ENCODE results near the gene PPP2R3A. TPM values are rescaled to one million over a fixed set of nuclear protein-coding genes. Genes with fewer than 3 reads are reported as not detected.

PPP2R3A gene
- total and polyA plus RNA-seq, 2 donors: 0.80 to 1.1 TPM

DNA sequence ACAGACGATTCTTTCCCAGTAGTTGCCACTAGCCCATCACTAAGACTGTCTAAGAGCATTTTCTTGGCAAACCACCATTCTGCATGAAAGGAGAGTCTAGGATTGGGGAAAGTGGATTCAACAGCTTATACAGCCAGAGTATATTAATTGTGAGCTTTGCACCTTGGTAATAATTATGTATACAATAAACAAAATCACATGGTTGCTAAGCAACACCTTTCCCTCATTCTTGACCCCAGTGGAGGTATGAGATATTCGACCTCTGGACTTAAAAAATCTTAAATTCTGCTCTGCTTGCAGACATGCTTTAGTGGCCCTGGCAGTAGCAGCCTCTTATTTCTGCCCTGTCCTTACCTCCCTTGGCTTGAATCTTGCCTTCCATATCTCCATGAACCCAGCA lies 73.1 kb downstream of the PPP2R3A start:
- Histone ChIP-seq H3K4me1 (ENCODE audit: control insufficient read depth in 2 of 2, insufficient read depth in 2 of 2, low read length in 2 of 2) (no peaks in the 10 kb centered on the region), H3K9me3 (ENCODE audit: control insufficient read depth in 2 of 2, insufficient read depth in 1 of 2, low read length in 1 of 2) (no peaks in the 10 kb centered on the region), H3K27me3 (ENCODE audit: control insufficient read depth in 2 of 2, insufficient read depth in 1 of 2, low read length in 1 of 2) (no peaks in the 10 kb centered on the region), H3K4me3 (ENCODE audit: low read length in 2 of 2) (no peak overlapping the region), H3K36me3 (ENCODE audit: control insufficient read depth in 2 of 2, insufficient read depth in 2 of 2, low read length in 1 of 2) (no peaks in the 10 kb centered on the region), H3K27ac (ENCODE audit: low read depth in 1 of 2, low read length in 1 of 2) (no peak overlapping the region)
- WGBS: 88% methylated on average over 2 of the region's 2 CpGs
- DNase-seq (ENCODE audit: low read depth in 6 of 9, low spot score in 9 of 9): no peak

DNA sequence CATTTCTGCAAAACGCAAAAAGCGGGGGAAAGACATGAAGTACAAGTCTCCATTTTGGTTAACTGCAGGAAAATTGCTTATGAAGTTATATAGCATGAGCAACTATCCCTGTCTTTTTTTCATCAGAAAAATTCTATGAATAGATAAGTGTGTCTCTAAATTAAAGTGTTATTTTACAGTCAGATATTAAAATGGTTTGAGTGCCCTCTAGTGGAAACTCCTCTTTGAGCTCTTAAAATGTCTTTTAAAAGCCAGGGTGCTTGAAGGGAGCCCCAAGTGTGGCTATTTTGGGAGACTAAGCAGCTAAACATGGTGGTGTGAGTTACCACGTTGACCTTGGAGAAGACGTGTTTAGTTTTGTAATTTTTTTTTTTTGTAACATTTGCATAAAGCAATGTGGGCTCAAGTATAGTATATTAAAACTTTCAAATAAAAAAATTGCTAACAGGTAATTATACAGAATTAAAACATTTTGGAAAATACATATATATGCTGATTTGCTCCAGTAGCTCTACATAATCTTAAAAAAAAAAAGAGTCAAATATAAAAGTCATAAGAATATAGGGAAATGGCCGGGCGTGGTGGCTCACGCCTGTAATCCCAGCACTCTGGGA lies 77.2 kb downstream of the PPP2R3A start:
- peak in 8 of 9 donors; percentile 3 to 56 (median 24) for DNase-seq (ENCODE audit: low read depth in 6 of 9, low spot score in 9 of 9)
- H3K4me1 ChIP-seq (ENCODE audit: control insufficient read depth in 2 of 2, insufficient read depth in 2 of 2, low read length in 2 of 2): no peaks in the 10 kb centered on the region
- no peaks in the 10 kb centered on the region for H3K36me3 ChIP-seq (ENCODE audit: control insufficient read depth in 2 of 2, insufficient read depth in 2 of 2, low read length in 1 of 2)
- no peaks in the 10 kb centered on the region for H3K27me3 ChIP-seq (ENCODE audit: control insufficient read depth in 2 of 2, insufficient read depth in 1 of 2, low read length in 1 of 2)
- H3K27ac ChIP-seq (ENCODE audit: low read depth in 1 of 2, low read length in 1 of 2): no peak overlapping the region
- 79% methylated on average over 7 of the region's 7 CpGs for WGBS
- H3K4me3 ChIP-seq (ENCODE audit: low read length in 2 of 2): no peak overlapping the region
- H3K9me3 ChIP-seq (ENCODE audit: control insufficient read depth in 2 of 2, insufficient read depth in 1 of 2, low read length in 1 of 2): no peaks in the 10 kb centered on the region

DNA sequence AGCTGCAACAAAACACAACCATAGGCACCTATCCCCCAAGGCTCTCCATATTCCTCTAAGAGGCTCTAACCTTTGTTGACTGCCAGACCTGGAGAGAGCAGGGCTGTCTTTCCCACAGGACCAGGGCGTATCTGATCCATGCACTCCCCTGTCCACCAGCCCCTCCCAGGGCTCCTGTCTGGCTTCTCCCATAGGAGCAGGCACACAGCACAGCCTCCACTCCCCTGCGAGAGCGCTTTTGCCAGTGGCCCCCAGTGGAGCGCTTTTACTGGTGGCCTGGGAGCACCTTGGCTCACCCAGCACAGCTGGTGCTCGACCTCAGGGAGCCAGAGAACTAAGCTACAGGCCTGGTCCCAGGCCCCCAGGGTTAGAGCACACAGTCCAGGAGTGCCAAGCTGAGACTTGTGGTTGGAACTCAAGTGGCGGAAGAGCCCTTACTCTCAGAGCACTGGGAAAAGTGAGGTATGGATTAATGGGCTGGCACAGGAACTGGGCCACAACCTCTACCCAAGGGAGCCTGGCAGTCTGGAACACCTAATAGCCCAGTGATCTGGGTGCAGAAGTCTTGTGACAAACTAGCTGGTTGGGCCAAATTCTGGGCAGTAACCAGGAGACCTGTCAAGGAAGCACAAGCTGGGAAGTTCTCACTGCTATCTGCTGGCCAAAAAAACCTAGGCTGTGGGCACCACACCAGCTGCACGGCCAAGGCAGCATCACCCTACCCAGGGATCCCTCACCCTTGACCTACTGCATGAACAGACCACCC lies 79.6 kb downstream of the PPP2R3A start:
- Histone ChIP-seq H3K27me3 (ENCODE audit: control insufficient read depth in 2 of 2, insufficient read depth in 1 of 2, low read length in 1 of 2) (no peaks in the 10 kb centered on the region), H3K27ac (ENCODE audit: low read depth in 1 of 2, low read length in 1 of 2) (no peak overlapping the region), H3K4me3 (ENCODE audit: low read length in 2 of 2) (no peak overlapping the region), H3K9me3 (ENCODE audit: control insufficient read depth in 2 of 2, insufficient read depth in 1 of 2, low read length in 1 of 2) (no peaks in the 10 kb centered on the region), H3K4me1 (ENCODE audit: control insufficient read depth in 2 of 2, insufficient read depth in 2 of 2, low read length in 2 of 2) (no peaks in the 10 kb centered on the region), H3K36me3 (ENCODE audit: control insufficient read depth in 2 of 2, insufficient read depth in 2 of 2, low read length in 1 of 2) (no peaks in the 10 kb centered on the region)
- no peak for DNase-seq (ENCODE audit: low read depth in 6 of 9, low spot score in 9 of 9)
- 95% methylated on average over 7 of the region's 7 CpGs for WGBS

DNA sequence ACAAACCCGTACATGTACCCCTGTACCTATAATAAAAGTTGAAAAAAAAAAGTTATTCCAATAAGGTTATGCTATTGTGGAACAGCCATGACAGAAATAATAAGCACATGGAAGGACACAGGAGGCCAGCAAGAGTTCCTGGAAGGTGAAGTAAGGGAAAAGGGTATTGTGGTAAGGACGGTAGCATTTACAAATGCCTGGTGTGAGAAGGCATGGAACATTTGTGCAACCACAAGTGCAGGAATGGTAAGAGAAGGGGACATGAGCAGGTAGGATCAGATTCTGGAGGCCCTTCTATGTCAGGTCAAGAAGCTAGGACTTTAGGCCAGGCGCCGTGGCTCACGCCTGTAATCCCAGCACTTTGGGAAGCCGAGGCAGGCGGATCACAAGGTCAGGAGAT lies 82.5 kb downstream of the PPP2R3A start:
- DNase-seq (ENCODE audit: low read depth in 6 of 9, low spot score in 9 of 9): no peak
- 98% methylated on average over 7 of the region's 7 CpGs for WGBS
- Histone ChIP-seq H3K4me3 (ENCODE audit: low read length in 2 of 2) (no peak overlapping the region), H3K36me3 (ENCODE audit: control insufficient read depth in 2 of 2, insufficient read depth in 2 of 2, low read length in 1 of 2) (no peaks in the 10 kb centered on the region), H3K27me3 (ENCODE audit: control insufficient read depth in 2 of 2, insufficient read depth in 1 of 2, low read length in 1 of 2) (no peaks in the 10 kb centered on the region), H3K9me3 (ENCODE audit: control insufficient read depth in 2 of 2, insufficient read depth in 1 of 2, low read length in 1 of 2) (no peaks in the 10 kb centered on the region), H3K27ac (ENCODE audit: low read depth in 1 of 2, low read length in 1 of 2) (no peak overlapping the region), H3K4me1 (ENCODE audit: control insufficient read depth in 2 of 2, insufficient read depth in 2 of 2, low read length in 2 of 2) (no peaks in the 10 kb centered on the region)

DNA sequence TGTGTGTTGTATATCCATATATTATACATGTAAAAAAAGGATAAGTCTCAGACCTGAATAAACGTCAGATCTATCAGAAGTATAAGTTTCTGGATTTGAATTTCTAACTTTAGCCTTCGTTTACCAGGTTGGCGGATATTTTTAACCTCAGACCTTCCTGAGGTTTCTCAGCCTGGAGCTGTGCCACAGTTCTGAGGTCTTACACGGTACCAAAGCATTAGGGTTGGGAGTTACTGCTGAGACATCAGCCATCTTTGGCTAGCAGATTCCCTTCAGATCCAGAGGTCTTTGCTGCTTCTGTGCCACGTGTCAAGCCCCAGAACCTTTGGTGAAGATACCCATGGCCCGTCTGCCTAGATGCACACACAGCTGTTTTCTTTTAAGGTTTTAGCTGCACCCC lies 84.7 kb downstream of the PPP2R3A start:
- Histone ChIP-seq H3K27me3 (ENCODE audit: control insufficient read depth in 2 of 2, insufficient read depth in 1 of 2, low read length in 1 of 2) (no peaks in the 10 kb centered on the region), H3K27ac (ENCODE audit: low read depth in 1 of 2, low read length in 1 of 2) (no peak overlapping the region), H3K9me3 (ENCODE audit: control insufficient read depth in 2 of 2, insufficient read depth in 1 of 2, low read length in 1 of 2) (no peaks in the 10 kb centered on the region), H3K4me3 (ENCODE audit: low read length in 2 of 2) (no peak overlapping the region), H3K4me1 (ENCODE audit: control insufficient read depth in 2 of 2, insufficient read depth in 2 of 2, low read length in 2 of 2) (no peaks in the 10 kb centered on the region), H3K36me3 (ENCODE audit: control insufficient read depth in 2 of 2, insufficient read depth in 2 of 2, low read length in 1 of 2) (no peaks in the 10 kb centered on the region)
- 20% methylated on average over 6 of the region's 6 CpGs for WGBS
- DNase-seq (ENCODE audit: low read depth in 6 of 9, low spot score in 9 of 9): no peak

DNA sequence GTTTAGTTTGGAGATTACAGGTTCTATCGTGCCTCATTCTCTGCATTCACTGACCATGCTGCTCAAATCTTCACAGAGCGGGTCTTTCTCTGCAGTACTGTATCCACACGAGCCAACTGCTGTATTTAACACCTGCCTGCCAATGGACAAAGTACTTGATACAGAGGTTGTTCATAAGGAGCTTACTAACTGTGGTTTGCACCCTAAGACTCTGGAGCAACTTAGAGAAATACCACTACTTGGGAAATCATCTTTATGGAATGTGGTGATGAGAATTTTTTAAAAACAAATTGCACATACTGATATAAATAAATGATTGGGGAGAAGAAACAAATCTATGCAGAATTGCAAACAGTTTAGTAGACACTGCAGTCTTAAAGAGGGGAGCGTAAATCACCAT lies 90.0 kb downstream of the PPP2R3A start:
- DNase-seq (ENCODE audit: low read depth in 6 of 9, low spot score in 9 of 9): no peak
- no peak overlapping the region for H3K27ac ChIP-seq (ENCODE audit: low read depth in 1 of 2, low read length in 1 of 2)
- no peaks in the 10 kb centered on the region for H3K9me3 ChIP-seq (ENCODE audit: control insufficient read depth in 2 of 2, insufficient read depth in 1 of 2, low read length in 1 of 2)
- no peaks in the 10 kb centered on the region for H3K4me1 ChIP-seq (ENCODE audit: control insufficient read depth in 2 of 2, insufficient read depth in 2 of 2, low read length in 2 of 2)
- H3K36me3 ChIP-seq (ENCODE audit: control insufficient read depth in 2 of 2, insufficient read depth in 2 of 2, low read length in 1 of 2): no peaks in the 10 kb centered on the region
- no peaks in the 10 kb centered on the region for H3K27me3 ChIP-seq (ENCODE audit: control insufficient read depth in 2 of 2, insufficient read depth in 1 of 2, low read length in 1 of 2)
- WGBS: 84% methylated on average over 4 of the region's 4 CpGs
- H3K4me3 ChIP-seq (ENCODE audit: low read length in 2 of 2): no peak overlapping the region

DNA sequence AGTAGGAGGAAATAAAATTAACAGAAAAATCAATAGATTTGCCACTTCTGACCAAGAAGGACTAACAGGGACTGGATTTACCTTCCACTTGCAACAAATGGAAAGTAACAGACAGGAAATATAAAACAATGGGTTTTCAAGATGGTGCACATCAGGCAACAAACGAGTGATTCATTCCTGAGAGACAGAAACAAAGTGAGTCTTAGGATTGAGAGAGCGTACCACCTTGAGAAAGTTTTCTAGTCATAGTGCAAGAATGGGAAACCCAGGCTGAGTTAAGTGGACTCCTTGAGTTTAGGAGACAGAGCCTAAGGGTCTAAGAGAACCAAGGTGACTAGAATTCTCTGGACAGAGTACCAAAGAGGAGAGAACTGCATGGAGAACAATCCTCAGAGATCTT lies 101.7 kb downstream of the PPP2R3A start:
- no peaks in the 10 kb centered on the region for H3K36me3 ChIP-seq (ENCODE audit: control insufficient read depth in 2 of 2, insufficient read depth in 2 of 2, low read length in 1 of 2)
- no peaks in the 10 kb centered on the region for H3K9me3 ChIP-seq (ENCODE audit: control insufficient read depth in 2 of 2, insufficient read depth in 1 of 2, low read length in 1 of 2)
- 94% methylated on average over 2 of the region's 2 CpGs for WGBS
- no peak for DNase-seq (ENCODE audit: low read depth in 6 of 9, low spot score in 9 of 9)
- no peaks in the 10 kb centered on the region for H3K4me1 ChIP-seq (ENCODE audit: control insufficient read depth in 2 of 2, insufficient read depth in 2 of 2, low read length in 2 of 2)
- H3K27me3 ChIP-seq (ENCODE audit: control insufficient read depth in 2 of 2, insufficient read depth in 1 of 2, low read length in 1 of 2): no peaks in the 10 kb centered on the region
- no peak overlapping the region for H3K4me3 ChIP-seq (ENCODE audit: low read length in 2 of 2)
- H3K27ac ChIP-seq (ENCODE audit: low read depth in 1 of 2, low read length in 1 of 2): no peak overlapping the region

DNA sequence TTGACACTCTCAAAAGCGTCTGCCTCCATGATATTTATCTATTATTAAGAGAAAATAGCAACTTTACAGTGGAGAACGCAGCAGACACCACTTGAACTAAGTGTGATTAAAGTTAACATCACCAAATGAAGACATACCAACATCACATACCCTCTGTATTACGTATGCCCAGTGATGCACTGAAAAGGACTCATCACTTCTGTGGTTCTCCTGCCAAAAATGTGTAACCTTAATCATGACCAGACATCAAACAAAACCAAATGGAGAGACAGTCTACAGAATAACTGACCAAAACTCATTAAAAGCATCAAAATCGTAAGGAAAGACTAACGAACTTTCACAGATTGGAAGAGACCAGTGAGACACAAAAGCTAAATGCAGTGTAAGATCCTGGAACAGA lies 103.2 kb downstream of the PPP2R3A start:
- H3K27ac ChIP-seq (ENCODE audit: low read depth in 1 of 2, low read length in 1 of 2): no peak overlapping the region
- no peak overlapping the region for H3K4me3 ChIP-seq (ENCODE audit: low read length in 2 of 2)
- H3K27me3 ChIP-seq (ENCODE audit: control insufficient read depth in 2 of 2, insufficient read depth in 1 of 2, low read length in 1 of 2): no peaks in the 10 kb centered on the region

DNA sequence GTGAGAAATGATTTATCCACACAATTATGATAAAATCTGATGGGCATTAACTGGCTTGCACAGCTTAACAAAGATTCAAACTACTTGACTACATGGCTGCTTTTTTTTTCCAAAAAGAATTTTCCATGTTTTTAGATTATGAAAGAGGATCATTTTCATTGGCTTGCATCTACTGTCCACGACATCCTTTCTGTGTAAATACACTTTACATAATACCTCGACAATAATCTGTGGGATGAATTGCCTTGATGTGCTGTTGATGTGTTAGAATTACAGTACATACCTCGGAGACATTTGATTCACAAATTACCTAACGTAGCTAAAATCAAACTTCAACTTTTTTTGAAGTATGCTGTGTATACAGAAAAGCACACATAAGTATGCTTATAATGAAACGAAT lies 104.4 kb downstream of the PPP2R3A start:
- Histone ChIP-seq H3K36me3 (ENCODE audit: control insufficient read depth in 2 of 2, insufficient read depth in 2 of 2, low read length in 1 of 2) (no peaks in the 10 kb centered on the region), H3K4me3 (ENCODE audit: low read length in 2 of 2) (no peak overlapping the region), H3K4me1 (ENCODE audit: control insufficient read depth in 2 of 2, insufficient read depth in 2 of 2, low read length in 2 of 2) (no peaks in the 10 kb centered on the region), H3K27me3 (ENCODE audit: control insufficient read depth in 2 of 2, insufficient read depth in 1 of 2, low read length in 1 of 2) (no peaks in the 10 kb centered on the region), H3K27ac (ENCODE audit: low read depth in 1 of 2, low read length in 1 of 2) (no peak overlapping the region), H3K9me3 (ENCODE audit: control insufficient read depth in 2 of 2, insufficient read depth in 1 of 2, low read length in 1 of 2) (no peaks in the 10 kb centered on the region)
- no peak for DNase-seq (ENCODE audit: low read depth in 6 of 9, low spot score in 9 of 9)
- WGBS: 95% methylated on average over 5 of the region's 5 CpGs

More for the DNA sequence above, 103.2 kb downstream of the PPP2R3A start:
- no peaks in the 10 kb centered on the region for H3K4me1 ChIP-seq (ENCODE audit: control insufficient read depth in 2 of 2, insufficient read depth in 2 of 2, low read length in 2 of 2)
- H3K9me3 ChIP-seq (ENCODE audit: control insufficient read depth in 2 of 2, insufficient read depth in 1 of 2, low read length in 1 of 2): no peaks in the 10 kb centered on the region
- H3K36me3 ChIP-seq (ENCODE audit: control insufficient read depth in 2 of 2, insufficient read depth in 2 of 2, low read length in 1 of 2): no peaks in the 10 kb centered on the region
- 97% methylated on average over 5 of the region's 5 CpGs for WGBS
- DNase-seq (ENCODE audit: low read depth in 6 of 9, low spot score in 9 of 9): no peak
